AG04450 (cell line): ENCODE data around the gene SLCO2B1. TPM values are rescaled to one million over a fixed set of nuclear protein-coding genes. Genes with fewer than 3 reads are reported as not detected.

Source experiments
- CTCF ChIA-PET: fragments of 300-600, 350-600 bp; formaldehyde crosslinking; extraction: SDS; loops from one replicate; lab custom pipeline; 2022; ENCODE audit warnings: antibody characterized with exemption, inconsistent platforms; lab: Charles Lee
- POLR2A ChIA-PET: fragments of 350-600 bp; formaldehyde crosslinking; extraction: SDS; loops from one replicate; lab custom pipeline; 2021; ENCODE audit warnings: antibody characterized with exemption, inconsistent platforms; lab: Yijun Ruan, JAX
- DNase-seq: peaks from one replicate; pipeline ENCODE4 v3.0.0-alpha.2; 2011; ENCODE audit warnings: low read depth, low spot score
- H3K27ac ChIP-seq: one replicate; pipeline ENCODE4 v1.5.1; 2012; ENCODE audit warnings: low read depth, low read length, control low read depth
- H3K27me3 ChIP-seq: one replicate; pipeline ENCODE4 v1.6.0; 2012; ENCODE audit warnings: low read length; ENCODE audit not compliant: control insufficient read depth, insufficient read depth
- H3K4me3 ChIP-seq: 2 replicates; pipeline ENCODE4 v1.5.1; 2011; ENCODE audit warnings: mild to moderate bottlenecking, low read depth, low read length, control low read depth
- H3K9me3 ChIP-seq: 2 replicates; pipeline ENCODE4 v1.5.1; 2012; ENCODE audit warnings: low read length; ENCODE audit not compliant: control insufficient read depth, insufficient read depth
- CTCF ChIP-seq: IDR thresholded peaks from 2 replicates; pipeline ENCODE4 v1.5.1; 2011; ENCODE audit warnings: low read depth, low read length, control low read depth, inconsistent platforms
- polyA plus RNA-seq: library from polyadenylated mRNA; depleted of rRNA; stranded (reverse); fragments of >200 nt; gene quantifications from 2 replicates; pipeline ENCODE4 v1.2.3, GENCODE V29; 2011

SLCO2B1 gene
- polyA plus RNA-seq, 1 experiment: not detected

DNA sequence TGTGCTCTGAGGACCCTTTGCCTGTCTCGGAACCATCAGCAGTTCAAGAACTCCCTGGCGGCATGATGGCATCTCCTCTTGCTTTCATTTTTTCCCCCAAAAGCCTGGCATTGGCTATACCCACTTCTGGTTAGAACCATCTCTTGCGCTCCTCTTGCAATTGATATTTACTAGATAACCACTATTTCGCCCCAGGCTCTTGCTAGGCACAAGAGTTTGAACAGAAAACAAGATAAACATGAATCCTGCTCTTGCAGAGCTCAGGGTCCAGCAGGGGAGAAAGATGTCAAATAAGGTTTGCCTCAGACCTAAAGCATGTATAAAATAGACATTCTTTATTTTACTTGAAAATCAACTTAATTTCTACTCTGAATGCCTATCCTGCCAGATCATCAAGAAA lies 33.1 kb downstream of the SLCO2B1 start:
- ChIA-PET CTCF (no interaction called here), POLR2A (no interaction called here)
- DNase-seq: no peak
- Histone ChIP-seq H3K27ac (no peak overlapping the region), H3K4me3 (no peak overlapping the region), H3K9me3 (no peaks in the 10 kb centered on the region), H3K27me3 (peaks cover 25% of the 10 kb centered on the region)
- no peak for TF ChIP-seq CTCF

DNA sequence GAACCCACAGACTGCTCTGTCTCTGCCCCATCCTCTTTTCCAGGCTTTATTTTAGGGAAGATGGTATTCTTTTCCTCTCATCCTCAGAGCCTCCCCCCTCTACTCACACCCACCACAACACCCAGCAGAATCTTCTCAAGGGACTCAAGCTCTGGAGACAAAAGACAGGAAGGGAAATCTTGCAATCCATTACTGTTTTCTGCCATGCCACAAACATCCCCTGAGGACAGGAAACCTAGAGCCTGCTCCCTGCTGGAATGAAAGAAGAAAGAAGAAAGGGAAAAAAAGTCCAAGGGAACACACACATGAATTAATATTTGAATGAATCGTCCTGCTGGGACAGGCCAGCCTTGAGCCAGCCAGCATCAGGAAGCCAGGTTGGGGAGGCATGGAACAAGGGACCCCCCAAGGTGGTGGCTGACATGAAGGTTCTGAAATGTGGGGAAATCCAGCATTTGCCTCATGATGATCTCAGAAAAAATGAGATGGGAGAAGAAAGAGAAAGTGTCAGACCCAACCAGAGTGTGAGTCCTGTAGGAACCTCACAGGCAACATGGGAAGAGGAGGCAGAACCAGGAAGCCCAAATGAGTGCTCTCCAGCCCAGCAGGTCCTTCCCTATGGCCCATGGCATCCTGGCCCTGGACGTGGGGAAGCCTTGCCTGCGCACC lies 34.0 kb downstream of the SLCO2B1 start:
- POLR2A ChIA-PET: no interaction called here
- CTCF ChIA-PET: no interaction called here
- no peak for TF ChIP-seq CTCF

GRCh38 chr11:75185866-75186265 lies 35.0 kb downstream of the SLCO2B1 start:
- Histone ChIP-seq H3K9me3 (no peaks in the 10 kb centered on the region), H3K27ac (no peak overlapping the region), H3K4me3 (no peak overlapping the region), H3K27me3 (peaks cover 25% of the 10 kb centered on the region)
- TF ChIP-seq CTCF: no peak
- POLR2A ChIA-PET: no interaction called here
- DNase-seq: no peak
- CTCF ChIA-PET: interaction anchor here (0.7 kb wide), 1 partner anchor 239 kb away, joined by 4 read pairs; no protein-coding TSS in a partner anchor

More for the DNA sequence above, 34.0 kb downstream of the SLCO2B1 start:
- H3K27ac ChIP-seq: no peak overlapping the region
- H3K9me3 ChIP-seq: no peaks in the 10 kb centered on the region
- DNase-seq: no peak
- H3K27me3 ChIP-seq: peaks cover 25% of the 10 kb centered on the region
- H3K4me3 ChIP-seq: no peak overlapping the region

GRCh38 chr11:75186999-75187398 lies 36.1 kb downstream of the SLCO2B1 start:
- no peak for TF ChIP-seq CTCF
- Histone ChIP-seq H3K27me3 (peaks cover 24% of the 10 kb centered on the region), H3K27ac (peak overlapping the region; percentile 21), H3K4me3 (no peak overlapping the region), H3K9me3 (no peaks in the 10 kb centered on the region)
- POLR2A ChIA-PET: no interaction called here
- no peak for DNase-seq
- CTCF ChIA-PET: no interaction called here

DNA sequence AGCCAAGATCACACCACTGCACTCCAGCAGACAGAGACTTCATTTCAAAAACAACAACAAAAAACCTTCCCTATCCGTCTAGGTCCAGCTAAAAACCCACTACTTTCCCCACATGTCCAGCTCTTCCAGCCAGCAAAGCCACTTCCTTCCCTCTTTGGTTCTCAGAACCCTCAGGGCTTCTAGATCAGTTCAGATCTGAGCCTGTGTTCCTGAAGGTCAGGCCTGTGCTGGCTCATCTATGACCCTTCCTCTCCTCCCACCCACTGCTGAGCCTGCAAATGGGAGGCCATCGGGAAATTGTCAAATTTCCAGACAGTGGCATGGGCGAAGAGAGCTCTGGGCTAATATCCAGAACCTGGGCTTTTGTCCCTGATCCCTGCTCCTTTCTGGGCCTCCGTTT lies 37.8 kb downstream of the SLCO2B1 start:
- Histone ChIP-seq H3K4me3 (no peak overlapping the region), H3K27ac (no peak overlapping the region), H3K9me3 (no peaks in the 10 kb centered on the region; the same call in 1 of the 2 replicates), H3K27me3 (peaks cover 31% of the 10 kb centered on the region)
- no peak for TF ChIP-seq CTCF
- no peak for DNase-seq
- CTCF ChIA-PET: interaction anchor here (5.1 kb wide), 1 partner anchor 16 kb away, joined by 26 read pairs; no protein-coding TSS in a partner anchor
- POLR2A ChIA-PET: no interaction called here
